SK-N-SH (cell line): ENCODE measurements around the gene THSD4.

Source experiments
- CTCF ChIP-seq: fragments of 200-600 bp; sonication (generic); IDR thresholded peaks from 2 replicates; pipeline ENCODE4 v1.6.1; 2017; ENCODE audit warnings: antibody characterized with exemption, mild to moderate bottlenecking, moderate library complexity
- RAD21 ChIP-seq: IDR thresholded peaks from 2 replicates; pipeline ENCODE4 v1.6.1; 2012; ENCODE audit warnings: mild to moderate bottlenecking, low read length
- TAF1 ChIP-seq: IDR thresholded peaks from 2 replicates; pipeline ENCODE4 v1.6.1; 2012; ENCODE audit warnings: low read depth, mild to moderate bottlenecking, low read length, moderate library complexity, borderline replicate concordance
- ZBTB33 ChIP-seq: IDR thresholded peaks from 2 replicates; pipeline ENCODE4 v1.4.0; 2012; ENCODE audit warnings: low read depth, borderline replicate concordance

GRCh38 chr15:71231758-71232157 lies 116.5 kb downstream of the THSD4 start:
- TF ChIP-seq CTCF (no peak), RAD21 (no peak), TAF1 (no peak), ZBTB33 (no peak)
